Stomach (tissue), 4 donors: Measurements from ENCODE around the gene DDT.
"Not testable (repeated sequence)": the region's sequence is repeated elsewhere in the genome, so short reads cannot be mapped to it uniquely, and the experiment has no call there.

ENCODE experiments used
- EP300 ChIP-seq: sonication (generic); formaldehyde crosslinking; IDR thresholded peaks from one replicate; pipeline ENCODE4 v1.6.1; 2017; ENCODE audit warnings: antibody characterized with exemption
- POLR2A ChIP-seq, 4 donors: fragments of 450-650 bp; IDR thresholded peaks; one replicate each; pipeline ENCODE4 v1.6.1; 2016; ENCODE audit warnings: antibody characterized with exemption in 4 of 4, control low read depth in 2 of 4, mild to moderate bottlenecking in 1 of 4, moderate library complexity in 1 of 4
- POLR2AphosphoS5 ChIP-seq, 3 donors: sonication (generic); formaldehyde crosslinking; IDR thresholded peaks; one replicate each; pipeline ENCODE4 v1.6.1; 2016; ENCODE audit warnings: antibody characterized with exemption in 3 of 3
- TF ChIP-seq, protein P1 (sequence below), 7 experiments: fragments of 450-650 bp in 4 of 7; fragments of 200-600 bp in 3 of 7; sonication (generic) in 3 of 7; IDR thresholded peaks; one replicate each; pipeline ENCODE4 v1.5.1; 2016 to 2019; ENCODE audit warnings: antibody characterized with exemption in 7 of 7, control low read depth in 2 of 7, mild to moderate bottlenecking in 1 of 7

GRCh38 chr22:23971927-23972326 is 2.3 kb downstream of the DDT start:
- TF ChIP-seq, protein P1, sequence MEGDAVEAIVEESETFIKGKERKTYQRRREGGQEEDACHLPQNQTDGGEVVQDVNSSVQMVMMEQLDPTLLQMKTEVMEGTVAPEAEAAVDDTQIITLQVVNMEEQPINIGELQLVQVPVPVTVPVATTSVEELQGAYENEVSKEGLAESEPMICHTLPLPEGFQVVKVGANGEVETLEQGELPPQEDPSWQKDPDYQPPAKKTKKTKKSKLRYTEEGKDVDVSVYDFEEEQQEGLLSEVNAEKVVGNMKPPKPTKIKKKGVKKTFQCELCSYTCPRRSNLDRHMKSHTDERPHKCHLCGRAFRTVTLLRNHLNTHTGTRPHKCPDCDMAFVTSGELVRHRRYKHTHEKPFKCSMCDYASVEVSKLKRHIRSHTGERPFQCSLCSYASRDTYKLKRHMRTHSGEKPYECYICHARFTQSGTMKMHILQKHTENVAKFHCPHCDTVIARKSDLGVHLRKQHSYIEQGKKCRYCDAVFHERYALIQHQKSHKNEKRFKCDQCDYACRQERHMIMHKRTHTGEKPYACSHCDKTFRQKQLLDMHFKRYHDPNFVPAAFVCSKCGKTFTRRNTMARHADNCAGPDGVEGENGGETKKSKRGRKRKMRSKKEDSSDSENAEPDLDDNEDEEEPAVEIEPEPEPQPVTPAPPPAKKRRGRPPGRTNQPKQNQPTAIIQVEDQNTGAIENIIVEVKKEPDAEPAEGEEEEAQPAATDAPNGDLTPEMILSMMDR (IDR thresholded peaks at IDR 0.05): not testable (repeated sequence)
- not testable (repeated sequence) for TF ChIP-seq POLR2A (IDR thresholded peaks at IDR 0.05); POLR2AphosphoS5 (IDR thresholded peaks at IDR 0.05); EP300
